Smooth muscle cell (in vitro differentiated cells): Measurements from ENCODE around the gene PSMC3. TPM values are rescaled to one million over a fixed set of nuclear protein-coding genes. Genes with fewer than 3 reads are reported as not detected.

Experiments used
- DNase-seq: peaks from one replicate; lab custom pipeline; 2025; ENCODE audit not compliant: unreplicated experiment; lab: John Stamatoyannopoulos, UW
- H2AFZ ChIP-seq: fragments of 200-600 bp; sonication (generic); 2 replicates; pipeline ENCODE4 v1.6.0; 2016; ENCODE audit warnings: antibody characterized with exemption, low read depth, mild to moderate bottlenecking
- H3F3A ChIP-seq: fragments of 200-600 bp; sonication (generic); 2 replicates; pipeline ENCODE4 v1.6.0; 2017; ENCODE audit warnings: antibody characterized with exemption, low read depth
- H3K27ac ChIP-seq: fragments of 200-600 bp; sonication (generic); 2 replicates; pipeline ENCODE4 v1.5.1; 2016; ENCODE audit warnings: low read depth, mild to moderate bottlenecking
- H3K27me3 ChIP-seq: fragments of 200-600 bp; sonication (generic); 2 replicates; pipeline ENCODE4 v1.6.1; 2016; ENCODE audit warnings: low read depth, mild to moderate bottlenecking
- H3K36me3 ChIP-seq: fragments of 200-600 bp; sonication (generic); 2 replicates; pipeline ENCODE4 v1.5.1; 2016; ENCODE audit warnings: low read depth
- H3K4me1 ChIP-seq: fragments of 200-600 bp; sonication (generic); 2 replicates; pipeline ENCODE4 v1.5.1; 2016; ENCODE audit warnings: low read depth
- H3K4me2 ChIP-seq: fragments of 200-600 bp; sonication (generic); 2 replicates; pipeline ENCODE4 v1.6.0; 2016; ENCODE audit warnings: mild to moderate bottlenecking
- H3K4me3 ChIP-seq: fragments of 200-600 bp; sonication (generic); 2 replicates; pipeline ENCODE4 v1.5.1; 2016; ENCODE audit warnings: mild to moderate bottlenecking
- H3K79me2 ChIP-seq: fragments of 200-600 bp; sonication (generic); 2 replicates; pipeline ENCODE4 v1.6.0; 2016; ENCODE audit warnings: low read depth, mild to moderate bottlenecking
- H3K9ac ChIP-seq: fragments of 200-600 bp; sonication (generic); 2 replicates; pipeline ENCODE4 v1.6.0; 2016; ENCODE audit warnings: low read depth
- H3K9me3 ChIP-seq: fragments of 200-600 bp; sonication (generic); replicated peaks from 2 replicates; pipeline ENCODE4 v1.5.1; 2016; ENCODE audit warnings: low read depth
- H4K20me1 ChIP-seq: fragments of 200-600 bp; sonication (generic); 2 replicates; pipeline ENCODE4 v1.6.0; 2016; ENCODE audit warnings: low read depth
- CTCF ChIP-seq: fragments of 200-600 bp; sonication (generic); IDR thresholded peaks from 2 replicates; pipeline ENCODE4 v1.5.1; 2017; ENCODE audit warnings: borderline replicate concordance, mild to moderate bottlenecking, antibody characterized with exemption; ENCODE audit not compliant: insufficient read depth, poor library complexity, severe bottlenecking
- WGBS: methylation state at CpG from one replicate; pipeline ENCODE4 v1.1.7; 2016; ENCODE audit warnings: low lambda C conversion rate; 5-methylcytosine and 5-hydroxymethylcytosine counted together
- polyA plus RNA-seq: library from polyadenylated mRNA; unstranded; fragments of >200 nt; fragmentation: Nextera tagmentation; extraction: Ambion mirVana; gene quantifications from 2 replicates; pipeline ENCODE4 v1.2.1, GENCODE V29; 2016
- total RNA-seq: library from RNA; depleted of rRNA; stranded (reverse); fragments of >200 nt; gene quantifications from 2 replicates; pipeline ENCODE4 v1.2.3, GENCODE V29; 2014

The PSMC3 gene
- total RNA-seq (71.2 and 99.8 TPM in 2 replicates), polyA plus RNA-seq (200 and 211 TPM in 2 replicates)

GRCh38 chr11:47426062-47426956 lies at the start of gene PSMC3:
TSS of gene PSMC3 (minus strand) at chr11:47426439. CDS start at chr11:47426279, 160 bp downstream.
- Histone ChIP-seq H4K20me1 (no peaks in the 10 kb centered on the region), H3K9me3 (no peaks in the 10 kb centered on the region), H2AFZ (peak within 1 kb of the TSS; percentile 82), H3K36me3 (no peaks in the 10 kb centered on the region), H3K27ac (peak within 1 kb of the TSS; percentile 85), H3F3A (no peaks in the 10 kb centered on the region), H3K4me2 (peak within 1 kb of the TSS; percentile 100), H3K79me2 (peaks cover 16% of the 10 kb centered on the region), H3K4me1 (peaks cover 6% of the 10 kb centered on the region), H3K27me3 (no peaks in the 10 kb centered on the region), H3K9ac (peak within 1 kb of the TSS; percentile 96), H3K4me3 (peak within 1 kb of the TSS; percentile 99)
- no peak for TF ChIP-seq CTCF
- WGBS, result 2% methylated on average over 59 of the region's 62 CpGs
- DNase-seq, result peak; percentile 95

- peaks cover 6% of the 10 kb centered on the region for H3F3A ChIP-seq
- H3K4me3 ChIP-seq, result no peak overlapping the region
- peaks cover 34% of the 10 kb centered on the region for H3K4me1 ChIP-seq
- TF ChIP-seq CTCF, result no peak
- no peaks in the 10 kb centered on the region for H3K9me3 ChIP-seq
- no peak for DNase-seq
- no peak overlapping the region for H3K4me2 ChIP-seq
- peaks cover 23% of the 10 kb centered on the region for H3K79me2 ChIP-seq
- H3K36me3 ChIP-seq, result peaks cover 26% of the 10 kb centered on the region
- H3K27ac ChIP-seq, result no peak overlapping the region
- H3K27me3 ChIP-seq, result no peaks in the 10 kb centered on the region
- no peak overlapping the region for H2AFZ ChIP-seq
- WGBS, result 92% methylated on average over 4 of the region's 4 CpGs
- peaks cover 58% of the 10 kb centered on the region for H4K20me1 ChIP-seq
- no peak overlapping the region for H3K9ac ChIP-seq
Measured at GRCh38 chr11:47470671-47471070, 44.4 kb upstream of the PSMC3 start.

GRCh38 chr11:47469361-47470179 lies 43.3 kb upstream of the PSMC3 start:
- H3K4me1 ChIP-seq, result peaks cover 44% of the 10 kb centered on the region
- H3K79me2 ChIP-seq, result peaks cover 23% of the 10 kb centered on the region
- H3K27me3 ChIP-seq, result no peaks in the 10 kb centered on the region
- peaks cover 69% of the 10 kb centered on the region for H4K20me1 ChIP-seq
- no peak overlapping the region for H3K9ac ChIP-seq
- TF ChIP-seq CTCF, result no peak
- H3K9me3 ChIP-seq, result no peaks in the 10 kb centered on the region
- WGBS, result 93% methylated on average over 7 of the region's 7 CpGs
- H3K4me3 ChIP-seq, result no peak overlapping the region
- peaks cover 6% of the 10 kb centered on the region for H3F3A ChIP-seq
- H3K27ac ChIP-seq, result no peak overlapping the region
- no peak for DNase-seq
- peaks cover 24% of the 10 kb centered on the region for H3K36me3 ChIP-seq
- H2AFZ ChIP-seq, result no peak overlapping the region
- H3K4me2 ChIP-seq, result no peak overlapping the region
